ENCODE measurements around the gene MAMDC4. TPM values are rescaled to one million over a fixed set of nuclear protein-coding genes. Genes with fewer than 3 reads are reported as not detected.

MAMDC4 gene
- total RNA-seq, 1 donor from 2014 or later, result 7.7 TPM

DNA sequence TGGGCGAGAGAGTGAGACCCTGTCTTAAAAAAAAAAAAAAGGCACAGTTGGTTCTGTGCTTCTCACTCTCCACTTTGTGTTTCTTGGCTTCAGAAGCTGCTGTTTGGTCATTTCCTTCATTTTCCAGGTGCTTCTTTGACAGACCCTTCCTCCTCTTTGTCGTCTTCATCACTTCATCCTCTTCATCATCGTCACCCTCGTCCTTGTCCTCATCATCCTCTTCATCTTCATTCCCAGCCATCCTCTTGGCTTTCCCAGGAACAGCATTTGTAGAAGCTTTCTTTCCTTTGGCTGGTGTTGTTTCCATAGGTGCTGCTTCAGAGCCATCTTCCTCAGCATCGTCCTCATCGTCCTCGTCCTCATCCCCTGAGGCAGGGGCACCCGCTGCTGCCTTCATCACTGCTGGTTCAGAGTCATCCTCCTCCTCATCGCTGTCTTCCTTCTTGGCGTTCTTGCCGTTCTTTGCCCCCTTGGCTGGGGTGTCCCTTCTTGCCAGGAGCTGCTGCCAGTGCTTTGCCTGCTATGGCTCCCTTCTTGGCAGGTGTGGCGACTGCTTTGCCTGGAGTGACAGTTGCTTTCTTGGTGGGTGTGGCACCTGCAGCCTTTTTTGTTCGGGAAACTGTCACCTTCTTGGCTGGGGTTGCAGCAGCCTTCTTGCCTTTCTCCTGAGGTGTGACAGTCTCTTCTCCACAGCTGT, 37.3 kb upstream of the MAMDC4 start:
- DNase-seq (ENCODE audit: low spot score), result no peak
- Mint-ChIP-seq H3K4me3 (ENCODE audit: unreplicated experiment) (no peak overlapping the region), H3K27ac (ENCODE audit: unreplicated experiment) (peak overlapping the region; percentile 39), H3K36me3 (ENCODE audit: low read depth) (peaks cover 16% of the 10 kb centered on the region), H3K27me3 (ENCODE audit: low read depth) (no peaks in the 10 kb centered on the region), H3K4me1 (ENCODE audit: low read depth) (peaks cover 7% of the 10 kb centered on the region), H3K9me3 (ENCODE audit: low read depth) (no peaks in the 10 kb centered on the region)
- TF ChIP-seq, protein P1, sequence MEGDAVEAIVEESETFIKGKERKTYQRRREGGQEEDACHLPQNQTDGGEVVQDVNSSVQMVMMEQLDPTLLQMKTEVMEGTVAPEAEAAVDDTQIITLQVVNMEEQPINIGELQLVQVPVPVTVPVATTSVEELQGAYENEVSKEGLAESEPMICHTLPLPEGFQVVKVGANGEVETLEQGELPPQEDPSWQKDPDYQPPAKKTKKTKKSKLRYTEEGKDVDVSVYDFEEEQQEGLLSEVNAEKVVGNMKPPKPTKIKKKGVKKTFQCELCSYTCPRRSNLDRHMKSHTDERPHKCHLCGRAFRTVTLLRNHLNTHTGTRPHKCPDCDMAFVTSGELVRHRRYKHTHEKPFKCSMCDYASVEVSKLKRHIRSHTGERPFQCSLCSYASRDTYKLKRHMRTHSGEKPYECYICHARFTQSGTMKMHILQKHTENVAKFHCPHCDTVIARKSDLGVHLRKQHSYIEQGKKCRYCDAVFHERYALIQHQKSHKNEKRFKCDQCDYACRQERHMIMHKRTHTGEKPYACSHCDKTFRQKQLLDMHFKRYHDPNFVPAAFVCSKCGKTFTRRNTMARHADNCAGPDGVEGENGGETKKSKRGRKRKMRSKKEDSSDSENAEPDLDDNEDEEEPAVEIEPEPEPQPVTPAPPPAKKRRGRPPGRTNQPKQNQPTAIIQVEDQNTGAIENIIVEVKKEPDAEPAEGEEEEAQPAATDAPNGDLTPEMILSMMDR (IDR thresholded peaks at IDR 0.05), result no peak

DNA sequence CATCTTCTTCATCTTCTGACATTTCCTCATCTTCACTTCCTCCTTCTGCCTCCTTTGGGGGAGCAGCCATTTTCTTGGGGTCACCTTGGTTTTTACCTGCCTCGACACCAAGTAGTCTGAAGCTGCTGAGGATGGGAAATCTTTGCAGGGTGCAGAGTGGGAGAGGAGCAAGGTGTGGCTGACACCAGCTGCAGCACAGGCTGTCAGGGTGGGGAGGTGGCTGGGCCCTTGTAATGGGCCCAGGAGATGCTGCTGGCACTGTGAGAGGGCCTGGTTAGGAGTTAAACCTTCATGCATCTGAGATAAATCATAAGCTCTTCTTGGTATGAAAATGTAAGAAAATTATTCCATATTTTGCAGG, 36.7 kb upstream of the MAMDC4 start:
- TF ChIP-seq, protein P1 (IDR thresholded peaks at IDR 0.05), result no peak
- no peak overlapping the region for H3K4me3 Mint-ChIP-seq (ENCODE audit: unreplicated experiment)
- H3K4me1 Mint-ChIP-seq (ENCODE audit: low read depth), result peaks cover 3% of the 10 kb centered on the region
- H3K36me3 Mint-ChIP-seq (ENCODE audit: low read depth), result peaks cover 14% of the 10 kb centered on the region
- no peak overlapping the region for H3K27ac Mint-ChIP-seq (ENCODE audit: unreplicated experiment)
- H3K27me3 Mint-ChIP-seq (ENCODE audit: low read depth), result no peaks in the 10 kb centered on the region
- no peaks in the 10 kb centered on the region for H3K9me3 Mint-ChIP-seq (ENCODE audit: low read depth)
- no peak for DNase-seq (ENCODE audit: low spot score)

DNA sequence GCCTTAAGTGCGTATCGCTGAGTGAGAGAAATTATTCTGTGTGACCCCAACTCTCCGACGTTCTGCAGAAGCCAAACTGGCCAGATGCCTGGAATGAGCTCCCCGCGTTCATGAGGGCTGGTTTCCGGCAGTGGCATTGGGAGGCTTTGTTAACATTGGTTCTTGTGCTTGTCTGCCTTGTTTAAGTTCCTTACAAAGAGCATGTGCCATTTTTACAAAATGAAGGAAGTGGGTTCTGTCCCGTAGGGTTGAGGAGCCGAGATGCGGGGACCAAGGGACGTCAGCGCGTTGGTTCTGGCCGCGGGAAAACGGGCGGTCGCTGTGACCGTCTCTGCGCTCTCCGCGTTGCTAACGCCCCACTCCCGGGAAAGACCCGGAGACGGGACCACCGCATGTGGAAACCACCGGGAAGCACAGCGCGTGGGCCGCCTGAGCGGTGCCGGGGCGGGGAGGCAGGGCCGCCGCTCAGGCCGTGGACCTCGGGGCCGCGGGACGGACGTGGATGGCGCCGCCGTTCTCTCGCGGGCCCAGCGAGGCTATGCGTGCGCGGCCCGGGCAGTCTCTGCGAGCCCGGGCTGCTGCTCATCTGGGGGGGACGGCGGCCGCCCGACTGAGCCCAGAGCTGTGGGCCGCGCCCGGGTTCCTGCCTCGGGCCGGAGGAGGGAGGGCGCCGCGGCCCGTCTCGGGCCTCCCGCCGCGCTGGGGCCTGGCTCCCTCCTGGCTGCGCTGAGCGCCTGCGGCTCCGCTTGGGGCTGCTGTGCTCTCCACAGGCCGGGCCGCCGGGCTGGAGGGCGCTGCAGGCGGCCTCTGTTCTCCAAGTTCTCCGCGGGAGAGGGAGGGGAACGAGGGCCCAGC, 30.9 kb upstream of the MAMDC4 start:
- H3K27me3 Mint-ChIP-seq (ENCODE audit: low read depth), result no peaks in the 10 kb centered on the region
- H3K9me3 Mint-ChIP-seq (ENCODE audit: low read depth), result no peaks in the 10 kb centered on the region
- DNase-seq (ENCODE audit: low spot score), result no peak
- no peak overlapping the region for H3K27ac Mint-ChIP-seq (ENCODE audit: unreplicated experiment)
- TF ChIP-seq, protein P1 (IDR thresholded peaks at IDR 0.05), result no peak
- peaks cover 6% of the 10 kb centered on the region for H3K4me1 Mint-ChIP-seq (ENCODE audit: low read depth)
- peaks cover 7% of the 10 kb centered on the region for H3K36me3 Mint-ChIP-seq (ENCODE audit: low read depth)
- H3K4me3 Mint-ChIP-seq (ENCODE audit: unreplicated experiment), result no peak overlapping the region

DNA sequence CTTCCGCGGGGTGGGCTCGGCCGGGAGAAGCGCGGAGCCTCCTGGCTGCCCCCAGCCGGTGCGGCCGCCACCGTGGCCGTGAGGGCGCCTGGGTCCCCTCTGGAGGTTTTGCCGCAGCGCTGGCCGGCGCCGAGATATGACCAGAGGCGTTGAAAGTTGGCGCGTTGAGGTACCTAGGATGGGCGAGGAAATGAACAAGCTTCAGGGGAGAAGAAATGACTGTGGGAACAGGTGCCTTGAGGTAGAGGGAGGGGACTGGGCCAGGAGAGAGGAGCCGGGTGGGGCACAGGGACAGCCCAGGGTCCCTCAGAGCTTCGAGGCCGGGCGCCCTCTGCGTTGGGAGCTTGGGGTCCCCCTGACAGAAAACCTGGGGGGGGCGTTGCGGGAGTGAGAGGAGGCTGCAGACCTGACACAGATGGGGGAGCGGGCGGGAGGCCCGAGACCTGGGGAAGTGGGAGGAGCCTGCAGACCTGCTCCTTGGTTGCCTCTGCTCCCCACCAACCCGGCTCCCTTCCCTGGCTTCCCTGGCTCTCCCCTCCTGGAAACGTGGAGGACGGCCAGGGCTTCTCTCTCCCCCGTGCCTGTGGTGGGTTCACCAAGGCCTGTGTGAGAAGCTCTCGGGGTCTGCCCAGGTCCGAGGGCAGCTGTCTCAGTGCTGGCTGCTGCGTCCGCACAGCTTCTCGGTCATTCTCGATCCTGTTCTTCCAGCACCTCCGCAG, 30.2 kb upstream of the MAMDC4 start:
- H3K4me1 Mint-ChIP-seq (ENCODE audit: low read depth), result peaks cover 6% of the 10 kb centered on the region
- peaks cover 5% of the 10 kb centered on the region for H3K36me3 Mint-ChIP-seq (ENCODE audit: low read depth)
- H3K27me3 Mint-ChIP-seq (ENCODE audit: low read depth), result no peaks in the 10 kb centered on the region
- H3K27ac Mint-ChIP-seq (ENCODE audit: unreplicated experiment), result no peak overlapping the region
- TF ChIP-seq, protein P1 (IDR thresholded peaks at IDR 0.05), result no peak
- no peak overlapping the region for H3K4me3 Mint-ChIP-seq (ENCODE audit: unreplicated experiment)
- DNase-seq (ENCODE audit: low spot score), result no peak
- no peaks in the 10 kb centered on the region for H3K9me3 Mint-ChIP-seq (ENCODE audit: low read depth)

All from chondrocyte (in vitro differentiated cells).